Measurements from ENCODE around the gene WIPF3. TPM values are rescaled to one million over a fixed set of nuclear protein-coding genes. Genes with fewer than 3 reads are reported as not detected.

The WIPF3 gene
- total and polyA plus RNA-seq, 2 donors (not counting 1 experiment from before 2014, with no cell fraction given), result not detected

- peaks cover 0 to 9% (median 0%) of the 10 kb centered on the region in 4 experiments for H3K27me3 ChIP-seq (replicated peaks in 1 of 4; ENCODE audit: control extremely low read depth in 1 of 4, control insufficient read depth in 3 of 4, insufficient read depth in 4 of 4, low read length in 3 of 4)
- no peak overlapping the region for H2AFZ ChIP-seq (ENCODE audit: insufficient read depth, low read depth, low read length, poor library complexity, severe bottlenecking)
- H3K79me2 ChIP-seq (ENCODE audit: control insufficient read depth, insufficient read depth, low read length), result no peaks in the 10 kb centered on the region
- intact Hi-C loops (cut with micrococcal nuclease), result no loop called here
- DNase-seq (no peak), ATAC-seq (ENCODE audit: low read depth) (no peak)
- no peak overlapping the region for H3K4me2 ChIP-seq (replicated peaks; ENCODE audit: low read depth, low read length, poor library complexity, severe bottlenecking)
- TF ChIP-seq EZH2 (IDR thresholded peaks at IDR 0.05; ENCODE audit: borderline replicate concordance, insufficient read depth, low read depth, low read length, poor library complexity, severe bottlenecking) (no peak), CTCF (IDR thresholded peaks at IDR 0.05) (no peak)
- CTCF ChIA-PET, result no interaction called here
- no peaks in the 10 kb centered on the region for H3K36me3 ChIP-seq (replicated peaks in 1 of 2; ENCODE audit: control extremely low read depth in 1 of 2, control insufficient read depth in 1 of 2, extremely low read depth in 1 of 2, insufficient read depth in 2 of 2, low read length in 1 of 2)
- H3K27ac Mint-ChIP-seq, result no peak overlapping the region
- POLR2A ChIA-PET, result no interaction called here
- H3K4me1 Mint-ChIP-seq, result no peaks in the 10 kb centered on the region
- H3K9me3 ChIP-seq (ENCODE audit: control extremely low read depth in 1 of 3, control insufficient read depth in 2 of 3, insufficient read depth in 1 of 3, low read length in 2 of 3), result no peaks in the 10 kb centered on the region
- peaks cover 15% of the 10 kb centered on the region for H3K27me3 Mint-ChIP-seq
- H3K27ac ChIP-seq (ENCODE audit: low read length in 2 of 2), result no peak overlapping the region
- no peak overlapping the region for H3K4me3 Mint-ChIP-seq
- no peaks in the 10 kb centered on the region for H3K9me3 Mint-ChIP-seq (ENCODE audit: insufficient read depth)
- no peak overlapping the region for H3K9ac ChIP-seq (ENCODE audit: low read length)
- no peaks in the 10 kb centered on the region for H4K20me1 ChIP-seq (ENCODE audit: control insufficient read depth, insufficient read depth, low read length, poor library complexity, severe bottlenecking)
- no CpG with 5 or more reads among the region's 1 CpG for WGBS (ENCODE audit: insufficient coverage)
- no peaks in the 10 kb centered on the region for H3K4me1 ChIP-seq (ENCODE audit: control insufficient read depth in 2 of 2, insufficient read depth in 2 of 2, low read length in 2 of 2)
- no peak overlapping the region for H3K4me3 ChIP-seq (ENCODE audit: control extremely low read depth in 1 of 5, extremely low read depth in 1 of 5, insufficient read depth in 1 of 5, low read depth in 2 of 5, low read length in 4 of 5)
These were observed 46.1 kb downstream of the WIPF3 start for GRCh38 chr7:29852457-29852856.

GRCh38 chr7:29853072-29853471 is 46.8 kb downstream of the WIPF3 start:
- WGBS (ENCODE audit: insufficient coverage), result 53% methylated on average over 2 of the region's 2 CpGs

More at GRCh38 chr7:29853072-29853471, 46.8 kb downstream of the WIPF3 start:
- no peak for ATAC-seq (ENCODE audit: low read depth)
- ChIA-PET CTCF (no interaction called here), POLR2A (no interaction called here)
- H3K27ac Mint-ChIP-seq, result no peak overlapping the region
- no peaks in the 10 kb centered on the region for H3K4me1 Mint-ChIP-seq
- no peaks in the 10 kb centered on the region for H3K9me3 Mint-ChIP-seq (ENCODE audit: insufficient read depth)
- Histone ChIP-seq H3K9ac (ENCODE audit: low read length) (no peak overlapping the region), H2AFZ (ENCODE audit: insufficient read depth, low read depth, low read length, poor library complexity, severe bottlenecking) (no peak overlapping the region), H3K79me2 (ENCODE audit: control insufficient read depth, insufficient read depth, low read length) (no peaks in the 10 kb centered on the region), H3K4me1 (ENCODE audit: control insufficient read depth in 2 of 2, insufficient read depth in 2 of 2, low read length in 2 of 2) (no peaks in the 10 kb centered on the region), H3K36me3 (replicated peaks in 1 of 2; ENCODE audit: control extremely low read depth in 1 of 2, control insufficient read depth in 1 of 2, extremely low read depth in 1 of 2, insufficient read depth in 2 of 2, low read length in 1 of 2) (no peaks in the 10 kb centered on the region), H3K27me3 (replicated peaks in 1 of 4; ENCODE audit: control extremely low read depth in 1 of 4, control insufficient read depth in 3 of 4, insufficient read depth in 4 of 4, low read length in 3 of 4) (peaks cover 0 to 9% (median under 1%) of the 10 kb centered on the region in 4 experiments), H4K20me1 (ENCODE audit: control insufficient read depth, insufficient read depth, low read length, poor library complexity, severe bottlenecking) (no peaks in the 10 kb centered on the region), H3K4me2 (replicated peaks; ENCODE audit: low read depth, low read length, poor library complexity, severe bottlenecking) (no peak overlapping the region), H3K9me3 (ENCODE audit: control extremely low read depth in 1 of 3, control insufficient read depth in 2 of 3, insufficient read depth in 1 of 3, low read length in 2 of 3) (no peaks in the 10 kb centered on the region), H3K27ac (ENCODE audit: low read length in 2 of 2) (no peak overlapping the region), H3K4me3 (ENCODE audit: control extremely low read depth in 1 of 5, extremely low read depth in 1 of 5, insufficient read depth in 1 of 5, low read depth in 2 of 5, low read length in 4 of 5) (no peak overlapping the region)
- peaks cover 11% of the 10 kb centered on the region for H3K27me3 Mint-ChIP-seq
- intact Hi-C loops (cut with micrococcal nuclease), result no loop called here
- DNase-seq, result no peak
- H3K4me3 Mint-ChIP-seq, result no peak overlapping the region
- no peak for TF ChIP-seq EZH2 (IDR thresholded peaks at IDR 0.05; ENCODE audit: borderline replicate concordance, insufficient read depth, low read depth, low read length, poor library complexity, severe bottlenecking)
- TF ChIP-seq CTCF (IDR thresholded peaks at IDR 0.05), result no peak
